ENCODE data around the gene RNF207. TPM values are rescaled to one million over a fixed set of nuclear protein-coding genes. Genes with fewer than 3 reads are reported as not detected.

RNF207 gene
- total and polyA plus RNA-seq, 2 of the 8 experiments (the other 6 are each of a cell fraction or from before 2014, with no cell fraction given) = 3.9 to 5.4 TPM

DNA sequence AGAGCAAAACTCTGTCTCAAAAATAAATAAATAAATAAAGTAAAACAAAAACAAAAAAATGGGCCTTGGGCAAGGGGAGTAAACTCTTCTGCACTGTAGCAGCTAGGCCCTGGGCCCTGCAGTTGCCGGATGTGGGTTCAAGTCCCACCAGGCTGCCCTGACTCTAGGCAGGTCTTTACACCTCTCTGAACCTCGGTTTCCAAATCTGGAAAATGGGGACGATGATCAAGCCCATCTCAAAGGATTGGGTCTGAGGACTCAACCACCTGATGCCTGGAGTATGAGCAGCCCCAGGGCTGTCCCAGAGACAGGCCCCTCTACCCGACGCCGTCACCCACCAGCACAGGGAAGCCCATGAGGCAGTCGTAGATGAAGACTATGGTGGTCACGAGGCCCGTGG lies 47.5 kb downstream of the RNF207 start:
- H3K4ac ChIP-seq (replicated peaks; ENCODE audit: insufficient read length, low read depth, low read length) = no peak overlapping the region
- peaks cover 2 to 28% of the 10 kb centered on the region in 2 experiments for H4K20me1 ChIP-seq (replicated peaks in 1 of 2; ENCODE audit: control insufficient read depth in 1 of 2, insufficient read depth in 2 of 2, low read length in 2 of 2)
- H2BK20ac ChIP-seq (ENCODE audit: low read length) = no peak overlapping the region
- H2BK12ac ChIP-seq (ENCODE audit: low read depth, low read length) = no peak overlapping the region
- no peak overlapping the region for H3K27ac ChIP-seq (ENCODE audit: low read depth, low read length)
- no peaks in the 10 kb centered on the region for H3K9me3 ChIP-seq (ENCODE audit: insufficient read depth in 2 of 2, low read depth in 1 of 2, low read length in 1 of 2)
- FAIRE-seq (no peak), DNase-seq (ENCODE audit: low read depth in 1 of 2, low spot score in 2 of 2) (no peak)
- H4K8ac ChIP-seq (ENCODE audit: extremely low read depth, insufficient read depth, low read length) = no peak overlapping the region
- H2BK120ac ChIP-seq (replicated peaks; ENCODE audit: low read depth, low read length) = no peak overlapping the region
- H4K91ac ChIP-seq (replicated peaks; ENCODE audit: insufficient read length, low read length) = no peak overlapping the region
- H2AK5ac ChIP-seq (ENCODE audit: low read depth, low read length) = no peak overlapping the region
- TF ChIP-seq MAFK (IDR thresholded peaks at IDR 0.05; ENCODE audit: low read depth, low read length) (no peak), HDAC6 (IDR thresholded peaks at IDR 0.05; ENCODE audit: low read depth, low read length) (no peak), SIN3A (conservative IDR thresholded peaks at IDR 0.05 in 1 of 2, IDR thresholded peaks at IDR 0.05 in 1 of 2; ENCODE audit: low read depth in 1 of 2, low read length in 2 of 2) (no peak), TEAD4 (IDR thresholded peaks at IDR 0.05; ENCODE audit: low read depth, low read length) (no peak), CTBP2 (IDR thresholded peaks at IDR 0.05; ENCODE audit: borderline replicate concordance, insufficient read depth, insufficient read length, low read length) (no peak), BCL11A (IDR thresholded peaks at IDR 0.05; ENCODE audit: low read depth in 2 of 2, low read length in 2 of 2) (no peak)
- TF ChIP-seq, protein P1, sequence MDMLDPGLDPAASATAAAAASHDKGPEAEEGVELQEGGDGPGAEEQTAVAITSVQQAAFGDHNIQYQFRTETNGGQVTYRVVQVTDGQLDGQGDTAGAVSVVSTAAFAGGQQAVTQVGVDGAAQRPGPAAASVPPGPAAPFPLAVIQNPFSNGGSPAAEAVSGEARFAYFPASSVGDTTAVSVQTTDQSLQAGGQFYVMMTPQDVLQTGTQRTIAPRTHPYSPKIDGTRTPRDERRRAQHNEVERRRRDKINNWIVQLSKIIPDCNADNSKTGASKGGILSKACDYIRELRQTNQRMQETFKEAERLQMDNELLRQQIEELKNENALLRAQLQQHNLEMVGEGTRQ (IDR thresholded peaks at IDR 0.05; ENCODE audit: low read length) = no peak
- H3K9ac ChIP-seq (replicated peaks in 1 of 4; ENCODE audit: extremely low read depth in 1 of 4, low read depth in 3 of 4, low read length in 3 of 4) = no peak overlapping the region
- H3K4me1 ChIP-seq (replicated peaks in 1 of 4; ENCODE audit: control insufficient read depth in 3 of 4, insufficient read depth in 4 of 4, low read length in 3 of 4) = peaks cover 0 to 9% (median 6%) of the 10 kb centered on the region in 4 experiments; a peak in 4 of 7 replicates
- no peak overlapping the region for H2BK15ac ChIP-seq (ENCODE audit: low read length)
- no peak overlapping the region for H3K14ac ChIP-seq (ENCODE audit: insufficient read length)
- no peaks in the 10 kb centered on the region for H3K79me2 ChIP-seq (ENCODE audit: control insufficient read depth in 1 of 2, insufficient read depth in 2 of 2, low read length in 2 of 2)
- ChIA-PET CTCF (ENCODE audit: partially characterized antibody) (interaction anchor here (0.8 to 19.1 kb wide), 11 partner anchors 11 to 185 kb away, joined by 3 to 353 read pairs (median 7); partner anchors contain the start of genes RNF207 and RPL22), POLR2A (ENCODE audit: partially characterized antibody) (interaction anchor here (9.3 kb wide), 1 partner anchor 16 kb away, joined by 64 read pairs; the partner anchor contains the start of gene ICMT)
- H3K23ac ChIP-seq (ENCODE audit: insufficient read length) = no peak overlapping the region
- no peaks in the 10 kb centered on the region for H3K79me1 ChIP-seq (ENCODE audit: low read depth, low read length)
- no peak overlapping the region for H2AFZ ChIP-seq (ENCODE audit: low read length)
- peaks cover 11% of the 10 kb centered on the region; the same call in 1 of the 2 replicates for H3K23me2 ChIP-seq (ENCODE audit: low read depth, low read length)
- H3K27me3 ChIP-seq (replicated peaks in 1 of 4; ENCODE audit: control insufficient read depth in 3 of 4, extremely low read depth in 1 of 4, insufficient read depth in 3 of 4, low read length in 3 of 4) = peaks cover 16 to 35% (median 30%) of the 10 kb centered on the region in 4 experiments
- no peak overlapping the region for H3K56ac ChIP-seq (replicated peaks; ENCODE audit: insufficient read length, low read depth, low read length)
- H3K4me3 ChIP-seq (ENCODE audit: extremely low read depth in 1 of 4, insufficient read depth in 2 of 4, low read depth in 3 of 4, low read length in 4 of 4) = no peak overlapping the region
- H2BK5ac ChIP-seq (ENCODE audit: low read depth, low read length) = no peak overlapping the region
- no peak overlapping the region for H4K5ac ChIP-seq (ENCODE audit: insufficient read length, low read depth, low read length)
- 96% methylated on average over 9 of the region's 9 CpGs; no CpG with 5 or more reads in 1 of the 2 experiments for WGBS, 2 experiments (ENCODE audit: extremely low coverage in 1 of 2, insufficient coverage in 1 of 2, insufficient read length in 1 of 2, insufficient replicate concordance in 2 of 2, low coverage in 1 of 2, low lambda C conversion rate in 2 of 2, missing lambda C conversion rate in 1 of 2)
- no peak overlapping the region for H3K4me2 ChIP-seq (ENCODE audit: insufficient read depth in 1 of 2, low read depth in 2 of 2, low read length in 2 of 2)
- no peak overlapping the region for H3K18ac ChIP-seq (ENCODE audit: extremely low read depth, low read length)
- H3K36me3 ChIP-seq (ENCODE audit: control insufficient read depth in 2 of 4, insufficient read depth in 4 of 4, low read length in 3 of 4) = no peaks in the 10 kb centered on the region; a peak in 1 of 8 replicates
